ENCODE results near the gene ZNF862. TPM values are rescaled to one million over a fixed set of nuclear protein-coding genes. Genes with fewer than 3 reads are reported as not detected.

The ZNF862 gene
- total RNA-seq, 1 experiment from 2014 or later, result 1.9 TPM

DNA sequence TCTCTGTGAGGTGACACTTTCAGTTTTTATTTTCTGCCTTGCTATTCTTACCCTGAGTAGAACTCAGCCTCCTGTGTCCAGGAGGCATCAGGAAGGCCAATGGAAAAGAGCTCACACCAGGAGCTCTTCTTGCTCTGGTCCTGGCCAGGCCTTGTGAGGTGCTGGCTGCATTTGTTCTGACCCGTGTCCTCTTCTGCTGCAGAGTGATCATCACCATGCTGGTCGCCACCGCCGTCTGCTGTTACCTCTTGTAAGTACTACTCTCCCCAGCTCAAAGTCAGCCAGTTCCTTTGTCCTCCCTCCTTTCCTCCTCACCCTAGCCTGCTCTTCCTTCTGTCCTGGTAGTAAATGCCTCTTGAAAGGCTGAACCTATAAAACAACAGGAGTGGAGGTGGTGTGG lies 37.2 kb downstream of the ZNF862 start:
- Histone ChIP-seq H3K4ac (ENCODE audit: low read depth, low read length) (no peak overlapping the region), H3K4me2 (ENCODE audit: insufficient read depth, insufficient read length, low read length) (no peak overlapping the region), H2BK5ac (ENCODE audit: insufficient read length, low read length) (no peak overlapping the region), H3K23ac (ENCODE audit: insufficient read length, low read depth, low read length) (no peak overlapping the region), H4K5ac (ENCODE audit: insufficient read length, low read depth, low read length) (no peak overlapping the region), H2AK5ac (ENCODE audit: insufficient read length, low read length) (no peak overlapping the region), H3K18ac (ENCODE audit: insufficient read length, low read depth, low read length) (no peak overlapping the region), H2AFZ (ENCODE audit: low read length) (no peak overlapping the region), H3K23me2 (ENCODE audit: insufficient read length, low read depth, low read length, poor library complexity, severe bottlenecking) (peaks cover 11% of the 10 kb centered on the region), H4K8ac (replicated peaks; ENCODE audit: insufficient read length, low read depth, low read length) (no peak overlapping the region), H2BK20ac (ENCODE audit: low read depth, low read length, poor library complexity, severe bottlenecking) (no peak overlapping the region), H3K79me1 (ENCODE audit: insufficient read depth, low read depth, low read length, poor library complexity, severe bottlenecking) (no peaks in the 10 kb centered on the region), H4K20me1 (ENCODE audit: control insufficient read depth, insufficient read depth, insufficient read length) (no peaks in the 10 kb centered on the region), H3K56ac (ENCODE audit: insufficient read length, low read depth, low read length) (no peak overlapping the region), H3K4me1 (ENCODE audit: insufficient read depth, low read length) (no peaks in the 10 kb centered on the region; the same call in 1 of the 2 replicates), H2BK15ac (ENCODE audit: low read depth, low read length) (no peak overlapping the region), H2BK12ac (ENCODE audit: insufficient read length, low read depth, low read length) (no peak overlapping the region), H3K27ac (ENCODE audit: insufficient read length, low read depth, low read length) (no peak overlapping the region), H4K91ac (ENCODE audit: insufficient read length, low read depth, low read length) (no peak overlapping the region), H3K79me2 (ENCODE audit: insufficient read depth, low read length) (no peaks in the 10 kb centered on the region), H2BK120ac (ENCODE audit: low read depth, low read length, poor library complexity, severe bottlenecking) (no peak overlapping the region), H3K27me3 (ENCODE audit: insufficient read depth, low read length) (no peaks in the 10 kb centered on the region; the same call in 1 of the 2 replicates), H3T11ph (ENCODE audit: low read length) (no peak overlapping the region), H3K9me3 (ENCODE audit: control insufficient read depth, low read depth, low read length) (no peaks in the 10 kb centered on the region), H3K9ac (ENCODE audit: extremely low read depth, insufficient read length, low read length) (no peak overlapping the region), H3K14ac (ENCODE audit: insufficient read depth, low read length) (no peak overlapping the region)
- Mint-ChIP-seq H3K36me3 (ENCODE audit: insufficient read depth in 1 of 3, low read depth in 3 of 3) (no peaks in the 10 kb centered on the region), H3K9me3 (no peaks in the 10 kb centered on the region), H3K27ac (no peak overlapping the region; a peak in 1 of 7 replicates), H3K27me3 (ENCODE audit: low read depth) (peaks cover 40% of the 10 kb centered on the region), H3K4me1 (peaks cover 10 to 14% of the 10 kb centered on the region in 2 experiments), H3K4me3 (peak overlapping the region in 1 of 2 experiments; percentile 6; a peak in 2 of 5 replicates)
- WGBS (ENCODE audit: extremely low coverage, insufficient read length, low lambda C conversion rate), result no CpG with 5 or more reads among the region's 4 CpGs
- TF ChIP-seq, protein P1, sequence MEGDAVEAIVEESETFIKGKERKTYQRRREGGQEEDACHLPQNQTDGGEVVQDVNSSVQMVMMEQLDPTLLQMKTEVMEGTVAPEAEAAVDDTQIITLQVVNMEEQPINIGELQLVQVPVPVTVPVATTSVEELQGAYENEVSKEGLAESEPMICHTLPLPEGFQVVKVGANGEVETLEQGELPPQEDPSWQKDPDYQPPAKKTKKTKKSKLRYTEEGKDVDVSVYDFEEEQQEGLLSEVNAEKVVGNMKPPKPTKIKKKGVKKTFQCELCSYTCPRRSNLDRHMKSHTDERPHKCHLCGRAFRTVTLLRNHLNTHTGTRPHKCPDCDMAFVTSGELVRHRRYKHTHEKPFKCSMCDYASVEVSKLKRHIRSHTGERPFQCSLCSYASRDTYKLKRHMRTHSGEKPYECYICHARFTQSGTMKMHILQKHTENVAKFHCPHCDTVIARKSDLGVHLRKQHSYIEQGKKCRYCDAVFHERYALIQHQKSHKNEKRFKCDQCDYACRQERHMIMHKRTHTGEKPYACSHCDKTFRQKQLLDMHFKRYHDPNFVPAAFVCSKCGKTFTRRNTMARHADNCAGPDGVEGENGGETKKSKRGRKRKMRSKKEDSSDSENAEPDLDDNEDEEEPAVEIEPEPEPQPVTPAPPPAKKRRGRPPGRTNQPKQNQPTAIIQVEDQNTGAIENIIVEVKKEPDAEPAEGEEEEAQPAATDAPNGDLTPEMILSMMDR (conservative IDR thresholded peaks at IDR 0.05), result no peak
- DNase-seq, result peak; percentile 19

Data from H9 (cell line).